MM.1S (cell line): Measurements from ENCODE around the gene TLR9.

Experiments
- DNase-seq: peaks from one replicate; pipeline ENCODE4 v3.0.0-alpha.2; 2015
- H2AFZ ChIP-seq: fragments of 300-600 bp; sonication (generic); 2 replicates; pipeline ENCODE4 v1.6.0; 2016; ENCODE audit warnings: antibody characterized with exemption, low read length
- H3F3A ChIP-seq: fragments of 300-600 bp; sonication (generic); 2 replicates; pipeline ENCODE4 v1.6.1; 2016; ENCODE audit warnings: mild to moderate bottlenecking, antibody characterized with exemption, low read length, moderate library complexity, mixed read lengths; ENCODE audit not compliant: insufficient read depth
- H3K27ac ChIP-seq: fragments of 300-600 bp; sonication (generic); 2 replicates; pipeline ENCODE4 v1.5.1; 2016; ENCODE audit warnings: mild to moderate bottlenecking, low read length
- H3K27me3 ChIP-seq: fragments of 300-600 bp; sonication (generic); replicated peaks from 2 replicates; pipeline ENCODE4 v1.6.0; 2016; ENCODE audit warnings: low read length; ENCODE audit not compliant: insufficient read depth
- H3K36me3 ChIP-seq: fragments of 300-600 bp; sonication (generic); replicated peaks from 2 replicates; pipeline ENCODE4 v1.6.1; 2016; ENCODE audit warnings: mild to moderate bottlenecking, low read length, mixed read lengths; ENCODE audit not compliant: insufficient read depth
- H3K4me1 ChIP-seq: fragments of 300-600 bp; sonication (generic); 2 replicates; pipeline ENCODE4 v1.6.1; 2016; ENCODE audit warnings: low read length, mixed read lengths
- H3K4me2 ChIP-seq: fragments of 300-600 bp; sonication (generic); 2 replicates; pipeline ENCODE4 v1.6.0; 2016; ENCODE audit warnings: low read depth, low read length
- H3K4me3 ChIP-seq: fragments of 300-600 bp; sonication (generic); 2 replicates; pipeline ENCODE4 v1.5.1; 2016; ENCODE audit warnings: low read length, mixed read lengths
- H3K79me2 ChIP-seq: fragments of 300-600 bp; sonication (generic); 2 replicates; pipeline ENCODE4 v1.6.1; 2016; ENCODE audit warnings: mixed run types, low read length, mixed read lengths
- H3K9ac ChIP-seq: fragments of 300-600 bp; sonication (generic); 2 replicates; pipeline ENCODE4 v1.6.1; 2016; ENCODE audit warnings: low read length, mixed read lengths
- H3K9me2 ChIP-seq: fragments of 300-600 bp; sonication (generic); replicated peaks from 2 replicates; pipeline ENCODE4 v1.6.1; 2016; ENCODE audit warnings: mild to moderate bottlenecking, low read length, mixed read lengths; ENCODE audit not compliant: insufficient read depth
- H3K9me3 ChIP-seq: fragments of 300-600 bp; sonication (generic); replicated peaks from 2 replicates; pipeline ENCODE4 v1.6.1; 2016; ENCODE audit warnings: mild to moderate bottlenecking, low read length, mixed read lengths; ENCODE audit not compliant: insufficient read depth
- H4K20me1 ChIP-seq: fragments of 300-600 bp; sonication (generic); 2 replicates; pipeline ENCODE4 v1.6.1; 2016; ENCODE audit warnings: mild to moderate bottlenecking, low read length, moderate library complexity, mixed read lengths; ENCODE audit not compliant: insufficient read depth
- CTCF ChIP-seq: fragments of 300-600 bp; sonication (generic); IDR thresholded peaks from 2 replicates; pipeline ENCODE4 v1.5.1; 2016; ENCODE audit warnings: antibody characterized with exemption, low read length, mixed read lengths
- EZH2 ChIP-seq: fragments of 300-600 bp; sonication (generic); optimal IDR thresholded peaks from 2 replicates; pipeline ENCODE3; 2017; ENCODE audit warnings: low read depth, mild to moderate bottlenecking, antibody characterized with exemption, low read length, mixed read lengths
- EZH2phosphoT487 ChIP-seq: fragments of 300-600 bp; sonication (generic); IDR thresholded peaks from 2 replicates; pipeline ENCODE4 v1.6.1; 2018; ENCODE audit warnings: antibody characterized with exemption, low read length

TLR9 gene

GRCh38 chr3:52237006-52237656 lies 11.7 kb upstream of the TLR9 start:
- no peak overlapping the region; the same call in 1 of the 2 replicates for H3K9ac ChIP-seq
- no peaks in the 10 kb centered on the region for H4K20me1 ChIP-seq
- H3K27me3 ChIP-seq, result no peaks in the 10 kb centered on the region
- H3F3A ChIP-seq, result peaks cover 12% of the 10 kb centered on the region
- peaks cover 33% of the 10 kb centered on the region for H3K4me1 ChIP-seq
- H3K4me3 ChIP-seq, result no peak overlapping the region
- no peak overlapping the region for H3K27ac ChIP-seq
- H3K9me2 ChIP-seq, result no peaks in the 10 kb centered on the region
- no peak overlapping the region for H2AFZ ChIP-seq
- no peaks in the 10 kb centered on the region for H3K36me3 ChIP-seq
- no peak for DNase-seq
- H3K79me2 ChIP-seq, result peaks cover 39% of the 10 kb centered on the region
- TF ChIP-seq EZH2phosphoT487, result no peak
- TF ChIP-seq CTCF, result no peak
- no peak for TF ChIP-seq EZH2
- no peak overlapping the region for H3K4me2 ChIP-seq
- no peaks in the 10 kb centered on the region for H3K9me3 ChIP-seq

DNA sequence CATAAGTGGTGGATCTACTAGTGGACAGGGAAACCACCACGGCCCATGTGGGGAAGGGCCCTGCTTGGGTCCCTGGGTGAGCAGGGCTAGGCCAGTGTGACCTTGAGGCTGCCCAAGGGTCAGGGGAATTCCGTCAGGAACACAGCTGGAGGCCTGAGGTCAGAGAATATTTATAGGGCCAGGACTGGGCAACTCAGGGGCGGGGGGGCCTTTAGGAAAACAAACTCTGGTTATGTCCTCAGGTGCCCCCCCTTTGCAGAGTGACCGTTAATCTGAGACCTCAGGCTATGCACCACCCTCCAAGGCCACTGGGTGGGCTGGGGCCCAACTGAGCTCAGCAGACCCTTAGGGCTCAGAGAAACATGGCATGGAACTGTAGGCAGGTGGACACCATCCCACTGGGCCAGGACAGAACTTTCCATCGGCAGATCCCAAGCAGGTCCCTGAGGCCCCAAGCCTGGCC lies 11.0 kb upstream of the TLR9 start:
- no peaks in the 10 kb centered on the region for H4K20me1 ChIP-seq
- TF ChIP-seq CTCF, result no peak
- no peak for TF ChIP-seq EZH2phosphoT487
- no peak for TF ChIP-seq EZH2
- no peaks in the 10 kb centered on the region for H3K27me3 ChIP-seq
- peaks cover 39% of the 10 kb centered on the region for H3K79me2 ChIP-seq
- peaks cover 33% of the 10 kb centered on the region for H3K4me1 ChIP-seq
- no peaks in the 10 kb centered on the region for H3K36me3 ChIP-seq
- DNase-seq, result no peak
- H3K4me2 ChIP-seq, result no peak overlapping the region
- no peaks in the 10 kb centered on the region for H3K9me3 ChIP-seq
- no peak overlapping the region for H2AFZ ChIP-seq
- no peaks in the 10 kb centered on the region for H3K9me2 ChIP-seq
- H3K27ac ChIP-seq, result no peak overlapping the region
- H3K9ac ChIP-seq, result no peak overlapping the region
- no peak overlapping the region for H3K4me3 ChIP-seq
- peaks cover 8% of the 10 kb centered on the region for H3F3A ChIP-seq

GRCh38 chr3:52234516-52235447 lies 9.3 kb upstream of the TLR9 start:
- H3K36me3 ChIP-seq, result no peaks in the 10 kb centered on the region
- no peak for DNase-seq
- peaks cover 35% of the 10 kb centered on the region for H3K79me2 ChIP-seq
- no peaks in the 10 kb centered on the region for H4K20me1 ChIP-seq
- no peak overlapping the region for H3K4me2 ChIP-seq
- H3K27me3 ChIP-seq, result no peaks in the 10 kb centered on the region
- TF ChIP-seq EZH2, result no peak
- no peak for TF ChIP-seq EZH2phosphoT487
- TF ChIP-seq CTCF, result no peak
- no peak overlapping the region for H3K27ac ChIP-seq
- no peak overlapping the region for H2AFZ ChIP-seq
- H3F3A ChIP-seq, result peaks cover under 1% of the 10 kb centered on the region; the same call in 1 of the 2 replicates
- H3K9me2 ChIP-seq, result no peaks in the 10 kb centered on the region
- H3K4me1 ChIP-seq, result peaks cover 20% of the 10 kb centered on the region
- H3K4me3 ChIP-seq, result no peak overlapping the region
- no peaks in the 10 kb centered on the region for H3K9me3 ChIP-seq
- H3K9ac ChIP-seq, result no peak overlapping the region
